Trophoblast cell (in vitro differentiated cells and primary cell): ENCODE data around the gene KCNE1.
A peak's percentile ranks its signal among the peaks of the same experiment; 100 is the strongest.

ENCODE experiments used
- DNase-seq, 2 donors: peaks; one replicate each; pipeline ENCODE4 v3.0.0-alpha.2; 2016
- H2AFZ ChIP-seq: 2 replicates; pipeline ENCODE4 v1.6.1; 2013; ENCODE audit warnings: low read length, moderate library complexity, mild to moderate bottlenecking; ENCODE audit not compliant: insufficient read depth, poor library complexity
- H2AK5ac ChIP-seq: 2 replicates; pipeline ENCODE4 v1.6.1; 2013; ENCODE audit warnings: mild to moderate bottlenecking, low read length
- H2BK120ac ChIP-seq: 2 replicates; pipeline ENCODE4 v1.6.1; 2013; ENCODE audit warnings: low read length, mild to moderate bottlenecking, moderate library complexity; ENCODE audit not compliant: insufficient read depth, poor library complexity
- H2BK12ac ChIP-seq: 2 replicates; pipeline ENCODE4 v1.6.1; 2013; ENCODE audit warnings: mild to moderate bottlenecking, low read length, moderate library complexity
- H2BK5ac ChIP-seq: 2 replicates; pipeline ENCODE4 v1.6.1; 2013; ENCODE audit warnings: low read length, low read depth, moderate library complexity, mild to moderate bottlenecking; ENCODE audit not compliant: poor library complexity
- H3K14ac ChIP-seq: 2 replicates; pipeline ENCODE4 v1.6.1; 2013; ENCODE audit warnings: mild to moderate bottlenecking, low read length
- H3K18ac ChIP-seq: 2 replicates; pipeline ENCODE4 v1.6.1; 2013; ENCODE audit warnings: mild to moderate bottlenecking, low read length
- H3K23ac ChIP-seq: 2 replicates; pipeline ENCODE4 v1.6.1; 2013; ENCODE audit warnings: low read length
- H3K27ac ChIP-seq: 2 replicates; pipeline ENCODE4 v1.5.1; 2013; ENCODE audit warnings: low read depth, mild to moderate bottlenecking, inconsistent platforms, low read length, moderate library complexity
- H3K27me3 ChIP-seq: 2 replicates; pipeline ENCODE4 v1.6.1; 2013; ENCODE audit warnings: inconsistent platforms, mild to moderate bottlenecking, low read length, moderate library complexity; ENCODE audit not compliant: insufficient read depth
- H3K36me3 ChIP-seq, 2 experiments: 1 replicate in 1 of 2; 2 replicates in 1 of 2; pipeline ENCODE4 v1.6.1; 2013; ENCODE audit warnings: low read length in 2 of 2, mild to moderate bottlenecking in 2 of 2, moderate library complexity in 1 of 2; ENCODE audit not compliant: insufficient read depth in 2 of 2, control insufficient read depth in 1 of 2
- H3K4ac ChIP-seq: 2 replicates; pipeline ENCODE4 v1.6.1; 2013; ENCODE audit warnings: low read depth, mild to moderate bottlenecking, low read length, moderate library complexity
- H3K4me1 ChIP-seq, 2 experiments: 1 replicate in 1 of 2; 2 replicates in 1 of 2; pipeline ENCODE4 v1.6.1; 2013; ENCODE audit warnings: low read length in 2 of 2, mild to moderate bottlenecking in 2 of 2, moderate library complexity in 1 of 2; ENCODE audit not compliant: insufficient read depth in 2 of 2, control insufficient read depth in 1 of 2
- H3K4me2 ChIP-seq: 2 replicates; pipeline ENCODE4 v1.6.1; 2013; ENCODE audit warnings: inconsistent platforms, mild to moderate bottlenecking, low read length, moderate library complexity
- H3K4me3 ChIP-seq: 2 replicates; pipeline ENCODE4 v1.5.1; 2013; ENCODE audit warnings: mild to moderate bottlenecking, low read depth, low read length, inconsistent platforms
- H3K79me1 ChIP-seq: one replicate; pipeline ENCODE4 v1.6.1; 2013; ENCODE audit warnings: low read length
- H3K79me2 ChIP-seq: 2 replicates; pipeline ENCODE4 v1.6.1; 2013; ENCODE audit warnings: low read length, mild to moderate bottlenecking; ENCODE audit not compliant: control insufficient read depth, insufficient read depth, poor library complexity
- H3K9ac ChIP-seq: 2 replicates; pipeline ENCODE4 v1.6.1; 2013; ENCODE audit warnings: mild to moderate bottlenecking, low read length
- H3K9me3 ChIP-seq: 2 replicates; pipeline ENCODE4 v1.6.1; 2013; ENCODE audit warnings: low read depth, mild to moderate bottlenecking, control low read depth, inconsistent platforms, low read length; ENCODE audit not compliant: insufficient read depth
- H4K12ac ChIP-seq: 2 replicates; pipeline ENCODE4 v1.6.1; 2013; ENCODE audit warnings: low read depth, mild to moderate bottlenecking, low read length, moderate library complexity
- H4K8ac ChIP-seq: 2 replicates; pipeline ENCODE4 v1.6.1; 2013; ENCODE audit warnings: low read depth, mild to moderate bottlenecking, low read length, moderate library complexity
- H4K91ac ChIP-seq: one replicate; pipeline ENCODE4 v1.6.1; 2013; ENCODE audit warnings: low read depth, mild to moderate bottlenecking, low read length, moderate library complexity
- WGBS: extraction: QIAGEN DNeasy Blood & Tissue Kit; methylation state at CpG from one replicate; pipeline ENCODE4 v1.1.7; 2013; ENCODE audit warnings: missing lambda C conversion rate; ENCODE audit not compliant: insufficient read length, insufficient coverage; ENCODE audit errors: extremely low coverage; 5-methylcytosine and 5-hydroxymethylcytosine counted together

The KCNE1 gene

DNA sequence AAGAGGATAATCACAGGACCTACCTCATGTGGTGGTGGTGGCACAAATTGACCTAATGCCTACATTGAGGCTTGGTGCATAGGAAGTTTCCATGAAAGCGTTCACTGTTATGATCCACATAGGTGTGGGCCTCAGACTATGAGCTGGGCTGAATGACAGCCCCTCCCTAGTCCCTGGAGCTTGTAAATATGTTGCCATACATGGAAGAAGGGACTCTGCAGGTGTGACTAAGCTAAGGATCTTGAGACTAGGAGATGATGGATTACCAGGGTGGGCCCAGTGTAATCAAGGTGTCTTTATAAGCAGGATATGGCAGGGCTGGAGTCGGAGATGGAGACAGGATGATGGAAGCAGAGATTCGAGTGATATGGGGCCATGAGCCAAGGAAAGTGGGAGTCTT is 31.0 kb upstream of the KCNE1 start:
- Histone ChIP-seq H3K79me1 (peaks cover 19% of the 10 kb centered on the region), H3K18ac (no peak overlapping the region), H2AK5ac (no peak overlapping the region), H3K14ac (no peak overlapping the region), H3K9ac (no peak overlapping the region), H2AFZ (no peak overlapping the region), H3K4ac (no peak overlapping the region), H2BK12ac (no peak overlapping the region), H4K8ac (no peak overlapping the region), H3K4me1 (peaks cover 11 to 16% of the 10 kb centered on the region in 2 experiments), H3K4me2 (no peak overlapping the region), H4K91ac (no peak overlapping the region), H3K9me3 (peaks cover 4% of the 10 kb centered on the region), H3K27me3 (no peaks in the 10 kb centered on the region), H4K12ac (no peak overlapping the region), H3K23ac (no peak overlapping the region), H3K79me2 (peaks cover 4% of the 10 kb centered on the region), H3K4me3 (no peak overlapping the region), H3K36me3 (no peaks in the 10 kb centered on the region), H3K27ac (no peak overlapping the region), H2BK5ac (no peak overlapping the region), H2BK120ac (no peak overlapping the region)
- no peak for DNase-seq
- WGBS: no CpG with 5 or more reads among the region's 3 CpGs

GRCh38 chr21:34540206-34540605 is 28.2 kb upstream of the KCNE1 start:
- H3K14ac ChIP-seq: no peak overlapping the region
- H3K23ac ChIP-seq: no peak overlapping the region
- no peak overlapping the region for H3K27ac ChIP-seq
- no peak overlapping the region for H4K12ac ChIP-seq
- H4K8ac ChIP-seq: no peak overlapping the region
- no peak overlapping the region for H2BK12ac ChIP-seq
- no peaks in the 10 kb centered on the region for H3K36me3 ChIP-seq
- H3K79me1 ChIP-seq: peaks cover 23% of the 10 kb centered on the region
- DNase-seq: no peak
- H4K91ac ChIP-seq: no peak overlapping the region
- peaks cover 4% of the 10 kb centered on the region for H3K79me2 ChIP-seq
- H2BK5ac ChIP-seq: no peak overlapping the region
- H3K9ac ChIP-seq: no peak overlapping the region
- H2AFZ ChIP-seq: no peak overlapping the region
- H3K4me1 ChIP-seq: peaks cover 11 to 22% of the 10 kb centered on the region in 2 experiments
- H2AK5ac ChIP-seq: no peak overlapping the region
- no peaks in the 10 kb centered on the region for H3K27me3 ChIP-seq
- H3K4ac ChIP-seq: no peak overlapping the region
- peaks cover 4% of the 10 kb centered on the region for H3K9me3 ChIP-seq
- WGBS: no CpG with 5 or more reads among the region's 5 CpGs
- H2BK120ac ChIP-seq: no peak overlapping the region
- no peak overlapping the region for H3K4me3 ChIP-seq
- H3K18ac ChIP-seq: no peak overlapping the region
- no peak overlapping the region for H3K4me2 ChIP-seq

DNA sequence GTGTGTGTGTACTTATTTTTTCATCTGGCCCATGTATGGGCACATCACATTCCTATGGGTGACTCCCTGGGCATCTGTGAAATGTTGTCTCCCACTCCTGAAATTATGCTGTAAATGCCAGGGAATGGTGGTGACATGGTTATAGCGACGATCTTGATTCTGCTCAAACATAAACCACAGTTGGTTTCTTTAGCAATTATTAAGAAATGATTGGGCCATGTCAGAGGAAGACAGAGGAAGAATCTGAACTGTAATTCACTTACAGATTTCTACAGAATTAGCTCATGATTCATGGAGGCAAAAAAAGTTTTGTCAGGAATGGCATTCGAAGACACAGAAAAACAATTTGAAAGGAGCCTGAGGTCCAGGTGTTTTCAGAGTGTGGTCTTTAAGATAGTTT is 25.8 kb upstream of the KCNE1 start:
- no peaks in the 10 kb centered on the region for H3K79me2 ChIP-seq
- H3K9me3 ChIP-seq: peaks cover 2% of the 10 kb centered on the region
- H3K23ac ChIP-seq: no peak overlapping the region
- peak overlapping the region; percentile 30 for H2AK5ac ChIP-seq
- no peak overlapping the region for H3K4me3 ChIP-seq
- no peaks in the 10 kb centered on the region for H3K36me3 ChIP-seq
- H3K18ac ChIP-seq: no peak overlapping the region
- H3K9ac ChIP-seq: no peak overlapping the region
- H4K91ac ChIP-seq: peak overlapping the region; percentile 80
- H2BK5ac ChIP-seq: no peak overlapping the region
- H3K79me1 ChIP-seq: peaks cover 21% of the 10 kb centered on the region
- H3K14ac ChIP-seq: no peak overlapping the region
- no peak overlapping the region for H3K4me2 ChIP-seq
- DNase-seq: peak in 1 of 2 donors; percentile 51
- H3K27ac ChIP-seq: no peak overlapping the region
- H2BK12ac ChIP-seq: peak overlapping the region; percentile 81
- H4K8ac ChIP-seq: no peak overlapping the region
- no peak overlapping the region for H4K12ac ChIP-seq
- WGBS: no CpG with 5 or more reads among the region's 3 CpGs
- H2AFZ ChIP-seq: no peak overlapping the region
- H3K4ac ChIP-seq: no peak overlapping the region
- H3K27me3 ChIP-seq: no peaks in the 10 kb centered on the region
- H3K4me1 ChIP-seq: peaks cover 4 to 16% of the 10 kb centered on the region in 2 experiments
- peak overlapping the region; percentile 64 for H2BK120ac ChIP-seq

DNA sequence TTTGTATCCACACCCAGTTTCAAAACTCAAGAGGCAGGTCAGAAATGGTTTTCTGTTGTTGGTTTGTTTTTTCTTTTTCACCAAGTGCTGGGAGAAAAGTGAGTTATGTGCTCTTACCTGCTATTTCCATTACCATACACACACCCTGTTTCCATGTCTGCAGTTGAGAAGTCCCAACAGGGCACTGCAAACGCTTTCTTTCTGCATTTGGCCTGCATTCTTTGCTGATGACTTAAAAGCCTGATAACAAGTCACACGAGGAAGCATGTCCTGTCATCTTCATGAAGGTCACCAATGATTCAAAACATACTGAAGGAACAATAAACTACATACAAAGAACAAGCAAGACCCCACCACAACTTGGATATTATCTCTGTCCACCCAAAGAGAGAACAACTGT is 24.8 kb upstream of the KCNE1 start:
- Histone ChIP-seq H3K27ac (peak overlapping the region; percentile 82), H3K79me2 (no peaks in the 10 kb centered on the region), H4K12ac (no peak overlapping the region), H3K36me3 (no peaks in the 10 kb centered on the region), H3K18ac (no peak overlapping the region), H4K91ac (no peak overlapping the region), H3K14ac (no peak overlapping the region), H4K8ac (no peak overlapping the region), H3K4me2 (peak overlapping the region; percentile 28), H3K4ac (no peak overlapping the region), H2AFZ (no peak overlapping the region), H2BK12ac (no peak overlapping the region), H2BK5ac (peak overlapping the region; percentile 23), H3K27me3 (no peaks in the 10 kb centered on the region), H3K9me3 (peaks cover 2% of the 10 kb centered on the region), H2AK5ac (no peak overlapping the region), H3K79me1 (peaks cover 21% of the 10 kb centered on the region), H3K4me1 (peaks cover 4 to 16% of the 10 kb centered on the region in 2 experiments), H3K9ac (no peak overlapping the region), H2BK120ac (peak overlapping the region; percentile 39), H3K4me3 (no peak overlapping the region), H3K23ac (no peak overlapping the region)
- no CpG with 5 or more reads among the region's 2 CpGs for WGBS
- peak; percentile 48 to 86 for DNase-seq
